HCT116 (cell line): ENCODE results near the gene SYT10. TPM values are rescaled to one million over a fixed set of nuclear protein-coding genes. Genes with fewer than 3 reads are reported as not detected.

Experiments
- ATAC-seq: fragments of 200-7000 bp; cut with Tn5 transposase; 2 replicates; pipeline ENCODE4 v1.9.1; 2020; ENCODE audit warnings: mild to moderate bottlenecking, moderate library complexity
- BruUV-seq: library from RNA; stranded (reverse); fragments of 400-500 nt; replicated peaks from 2 replicates; lab custom pipeline; 2021; lab: Mats Ljungman, UMichigan
- CTCF ChIA-PET: fragments of 300-600 bp; sonication (Branson Sonifier 250); formaldehyde crosslinking; loops from one replicate; lab custom pipeline; 2021; ENCODE audit warnings: antibody characterized with exemption; lab: Charles Lee
- POLR2A ChIA-PET: fragments of 300-600, 350-600 bp; sonication (Branson Sonifier 250); formaldehyde crosslinking; loops from one replicate; lab custom pipeline; 2021; ENCODE audit warnings: antibody characterized with exemption; lab: Charles Lee
- RAD21 ChIA-PET, 2 experiments: fragments of 300-600 bp; sonication (Branson Sonifier 250); formaldehyde crosslinking; loops; one replicate each; lab custom pipeline; 2023; ENCODE audit warnings: low total read pairs in 2 of 2; ENCODE audit not compliant: uncharacterized antibody in 2 of 2, unreplicated experiment in 2 of 2, low non-redundant PET in 1 of 2; lab: Charles Lee
- DNase-seq: peaks from one replicate; pipeline ENCODE4 v3.0.0-alpha.2; 2010; ENCODE audit warnings: low read depth, low spot score
- H2AFZ ChIP-seq: fragments of 200-600 bp; shearing (Covaris generic), sonication (generic); 2 replicates; pipeline ENCODE4 v1.6.1; 2017; ENCODE audit warnings: low read depth, mixed run types, mixed read lengths, antibody characterized with exemption, low read length; ENCODE audit not compliant: poor library complexity, severe bottlenecking
- H3K27ac ChIP-seq: 2 replicates; pipeline ENCODE4 v1.5.1; 2012; ENCODE audit warnings: low read depth, low read length
- H3K27me3 ChIP-seq: fragments of 200-600 bp; sonication (generic); 2 replicates; pipeline ENCODE4 v1.6.1; 2016; ENCODE audit warnings: mixed run types, low read length, mixed read lengths; ENCODE audit not compliant: insufficient read depth
- H3K36me3 ChIP-seq, 2 experiments: fragments of 200-500 bp in 1 of 2; fragments of 200-600 bp in 1 of 2; sonication (Bioruptor generic) in 1 of 2; sonication (generic) in 1 of 2; 2 replicates each; pipeline versions ENCODE4 v1.5.1 to v1.6.1; 2014 to 2016; ENCODE audit warnings: low read length in 2 of 2, inconsistent platforms in 1 of 2, mixed read lengths in 1 of 2, mixed run types in 1 of 2; ENCODE audit not compliant: insufficient read depth in 2 of 2, control insufficient read depth in 1 of 2
- H3K4me1 ChIP-seq, 2 experiments: fragments of 200-600 bp in 1 of 2; sonication (generic) in 1 of 2; 2 replicates each; pipeline versions ENCODE4 v1.5.1 to v1.6.1; 2012 to 2017; ENCODE audit warnings: low read length in 2 of 2, inconsistent platforms in 1 of 2, mild to moderate bottlenecking in 1 of 2, mixed read lengths in 1 of 2, mixed run types in 1 of 2, moderate library complexity in 1 of 2; ENCODE audit not compliant: insufficient read depth in 2 of 2, control insufficient read depth in 1 of 2
- H3K4me2 ChIP-seq: fragments of 200-600 bp; sonication (generic); 2 replicates; pipeline ENCODE4 v1.6.1; 2017; ENCODE audit warnings: mixed run types, low read length, mixed read lengths
- H3K4me3 ChIP-seq, 2 experiments: fragments of 200-600 bp in 1 of 2; sonication (generic) in 1 of 2; replicated peaks in 1 of 2; 2 replicates each; pipeline ENCODE4 v1.5.1; 2011 to 2016; ENCODE audit warnings: low read length in 2 of 2, control low read depth in 1 of 2, low read depth in 1 of 2, mild to moderate bottlenecking in 1 of 2, mixed read lengths in 1 of 2, mixed run types in 1 of 2
- H3K79me2 ChIP-seq: fragments of 200-600 bp; sonication (generic); 2 replicates; pipeline ENCODE4 v1.6.1; 2017; ENCODE audit warnings: mild to moderate bottlenecking, mixed run types, low read length, moderate library complexity, mixed read lengths; ENCODE audit not compliant: insufficient read depth
- H3K9ac ChIP-seq: fragments of 200-600 bp; sonication (generic); 2 replicates; pipeline ENCODE4 v1.6.1; 2016; ENCODE audit warnings: low read length, mixed read lengths
- H3K9me2 ChIP-seq: fragments of 200-600 bp; sonication (generic), shearing (Covaris generic); 2 replicates; pipeline ENCODE4 v1.6.1; 2017; ENCODE audit warnings: mixed run types, mild to moderate bottlenecking, moderate library complexity; ENCODE audit not compliant: insufficient read depth
- H3K9me3 ChIP-seq, 2 experiments: fragments of 200-500 bp in 1 of 2; fragments of 200-600 bp in 1 of 2; sonication (Bioruptor generic) in 1 of 2; sonication (generic) in 1 of 2; 2 replicates each; pipeline ENCODE4 v1.6.1; 2014 to 2017; ENCODE audit warnings: low read length in 2 of 2, mixed read lengths in 2 of 2, inconsistent platforms in 1 of 2, low read depth in 1 of 2, mild to moderate bottlenecking in 1 of 2, mixed run types in 1 of 2, moderate library complexity in 1 of 2; ENCODE audit not compliant: control insufficient read depth in 1 of 2, insufficient read depth in 1 of 2
- H4K20me1 ChIP-seq: fragments of 200-600 bp; sonication (generic), shearing (Covaris generic); 2 replicates; pipeline ENCODE4 v1.6.1; 2017; ENCODE audit warnings: mixed run types, mild to moderate bottlenecking, moderate library complexity; ENCODE audit not compliant: insufficient read depth
- ATF3 ChIP-seq: IDR thresholded peaks from 2 replicates; pipeline ENCODE4 v1.6.1; 2012
- CEBPB ChIP-seq: IDR thresholded peaks from 2 replicates; pipeline ENCODE4 v1.6.1; 2012; ENCODE audit warnings: low read depth
- EGR1 ChIP-seq: IDR thresholded peaks from 2 replicates; pipeline ENCODE4 v1.6.1; 2012; ENCODE audit warnings: low read depth
- ELF1 ChIP-seq: IDR thresholded peaks from 2 replicates; pipeline ENCODE4 v1.6.1; 2012; ENCODE audit warnings: low read depth, borderline replicate concordance
- EZH2 ChIP-seq: fragments of 200-600 bp; sonication (generic); IDR thresholded peaks from 2 replicates; pipeline ENCODE4 v1.6.1; 2017; ENCODE audit warnings: antibody characterized with exemption, mixed run types
- EZH2phosphoT487 ChIP-seq: fragments of 200-600 bp; IDR thresholded peaks from 2 replicates; pipeline ENCODE4 v1.6.1; 2018; ENCODE audit warnings: antibody characterized with exemption, borderline replicate concordance
- JUND ChIP-seq: IDR thresholded peaks from 2 replicates; pipeline ENCODE4 v1.6.1; 2012
- POLR2A ChIP-seq: IDR thresholded peaks from 2 replicates; pipeline ENCODE4 v1.7.0; 2011; ENCODE audit warnings: borderline replicate concordance; ENCODE audit not compliant: insufficient read depth, insufficient read length; ENCODE audit errors: extremely low read depth
- POLR2AphosphoS5 ChIP-seq: IDR thresholded peaks from 2 replicates; pipeline ENCODE4 v1.6.1; 2011; ENCODE audit warnings: mild to moderate bottlenecking, low read depth, low read length, moderate library complexity
- RAD21 ChIP-seq: IDR thresholded peaks from 2 replicates; pipeline ENCODE4 v1.6.1; 2012; ENCODE audit warnings: low read depth, mild to moderate bottlenecking
- REST ChIP-seq: IDR thresholded peaks from 2 replicates; pipeline ENCODE4 v1.6.1; 2012; ENCODE audit warnings: low read depth
- SIN3A ChIP-seq: IDR thresholded peaks from 2 replicates; pipeline ENCODE4 v1.6.1; 2012; ENCODE audit warnings: low read depth
- SP1 ChIP-seq: IDR thresholded peaks from 2 replicates; pipeline ENCODE4 v1.6.1; 2012; ENCODE audit warnings: low read depth
- SRF ChIP-seq: IDR thresholded peaks from 2 replicates; pipeline ENCODE4 v1.6.1; 2012; ENCODE audit warnings: low read depth
- TCF7L2 ChIP-seq: IDR thresholded peaks from 2 replicates; pipeline ENCODE4 v1.7.0; 2011; ENCODE audit warnings: borderline replicate concordance, inconsistent platforms; ENCODE audit not compliant: insufficient read depth, insufficient read length; ENCODE audit errors: extremely low read depth
- ZBTB33 ChIP-seq: IDR thresholded peaks from 2 replicates; pipeline ENCODE4 v1.6.1; 2011; ENCODE audit warnings: mild to moderate bottlenecking, low read length, moderate library complexity; ENCODE audit not compliant: insufficient replicate concordance; ENCODE audit errors: extremely low read depth
- ZFX ChIP-seq: fragments of 450-650 bp; IDR thresholded peaks from 2 replicates; pipeline ENCODE4 v1.6.1; 2017
- ZNF274 ChIP-seq: fragments of 200-500 bp; sonication (Bioruptor generic); IDR thresholded peaks from 2 replicates; pipeline ENCODE4 v1.6.1; 2014; ENCODE audit warnings: mild to moderate bottlenecking, low read depth, low read length, inconsistent platforms
- intact Hi-C: fragments of 100-400 bp; cut with micrococcal nuclease; formaldehyde crosslinking; loops from 2 replicates; pipeline ENCODE4 v1.10.0; 2022
- total RNA-seq: library from RNA; stranded (reverse); gene quantifications from one replicate; pipeline ENCODE4 v1.2.1, GENCODE V29; 2021; ENCODE audit not compliant: unreplicated experiment
- TF ChIP-seq, protein P1 (sequence below), 3 experiments: fragments of 200-600 bp in 1 of 3; sonication (generic) in 1 of 3; IDR thresholded peaks in 2 of 3; conservative IDR thresholded peaks in 1 of 3; 2 replicates each; pipeline ENCODE4 v1.5.1; 2012 to 2017; ENCODE audit warnings: low read depth in 2 of 3, low read length in 2 of 3, antibody characterized with exemption in 1 of 3, borderline replicate concordance in 1 of 3, control low read depth in 1 of 3, mild to moderate bottlenecking in 1 of 3, mixed read lengths in 1 of 3, mixed run types in 1 of 3, moderate library complexity in 1 of 3; ENCODE audit not compliant: insufficient read depth in 1 of 3

SYT10 gene
- total RNA-seq, 1 experiment from 2014 or later, result not detected

GRCh38 chr12:33423706-33424105 is 15.9 kb downstream of the SYT10 start:
- TF ChIP-seq SRF, result no peak
- no peak for TF ChIP-seq ZBTB33
- no peak for TF ChIP-seq SIN3A
- TF ChIP-seq EZH2phosphoT487, result no peak
- TF ChIP-seq JUND, result no peak
- TF ChIP-seq POLR2AphosphoS5, result no peak
- TF ChIP-seq ELF1, result no peak
- no peak for TF ChIP-seq REST
- no peak for TF ChIP-seq TCF7L2
- no peak for TF ChIP-seq SP1
- no peak for TF ChIP-seq CEBPB
- no peak for TF ChIP-seq EGR1
- no peak for TF ChIP-seq POLR2A
- TF ChIP-seq ZNF274, result no peak
- no peak for TF ChIP-seq EZH2
- TF ChIP-seq, protein P1, sequence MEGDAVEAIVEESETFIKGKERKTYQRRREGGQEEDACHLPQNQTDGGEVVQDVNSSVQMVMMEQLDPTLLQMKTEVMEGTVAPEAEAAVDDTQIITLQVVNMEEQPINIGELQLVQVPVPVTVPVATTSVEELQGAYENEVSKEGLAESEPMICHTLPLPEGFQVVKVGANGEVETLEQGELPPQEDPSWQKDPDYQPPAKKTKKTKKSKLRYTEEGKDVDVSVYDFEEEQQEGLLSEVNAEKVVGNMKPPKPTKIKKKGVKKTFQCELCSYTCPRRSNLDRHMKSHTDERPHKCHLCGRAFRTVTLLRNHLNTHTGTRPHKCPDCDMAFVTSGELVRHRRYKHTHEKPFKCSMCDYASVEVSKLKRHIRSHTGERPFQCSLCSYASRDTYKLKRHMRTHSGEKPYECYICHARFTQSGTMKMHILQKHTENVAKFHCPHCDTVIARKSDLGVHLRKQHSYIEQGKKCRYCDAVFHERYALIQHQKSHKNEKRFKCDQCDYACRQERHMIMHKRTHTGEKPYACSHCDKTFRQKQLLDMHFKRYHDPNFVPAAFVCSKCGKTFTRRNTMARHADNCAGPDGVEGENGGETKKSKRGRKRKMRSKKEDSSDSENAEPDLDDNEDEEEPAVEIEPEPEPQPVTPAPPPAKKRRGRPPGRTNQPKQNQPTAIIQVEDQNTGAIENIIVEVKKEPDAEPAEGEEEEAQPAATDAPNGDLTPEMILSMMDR (IDR thresholded peaks at IDR 0.05 in 2 of 3, conservative IDR thresholded peaks at IDR 0.05 in 1 of 3; ENCODE audit: borderline replicate concordance in 1 of 3, insufficient read depth in 1 of 3, low read depth in 2 of 3, low read length in 2 of 3), result no peak
- no peak for TF ChIP-seq ZFX
- no peak for TF ChIP-seq RAD21
- TF ChIP-seq ATF3, result no peak
- Histone ChIP-seq H3K4me3 (no peak overlapping the region), H4K20me1 (no peaks in the 10 kb centered on the region), H3K36me3 (no peaks in the 10 kb centered on the region), H3K4me1 (no peaks in the 10 kb centered on the region), H3K27ac (no peak overlapping the region), H3K9me2 (no peaks in the 10 kb centered on the region), H3K9me3 (peaks cover 0 to 4% of the 10 kb centered on the region in 2 experiments; a peak in 2 of 4 replicates), H3K79me2 (no peaks in the 10 kb centered on the region), H3K9ac (no peak overlapping the region), H2AFZ (no peak overlapping the region), H3K27me3 (no peaks in the 10 kb centered on the region), H3K4me2 (no peak overlapping the region)
- ChIA-PET RAD21 (no interaction called here), CTCF (no interaction called here), POLR2A (no interaction called here)
- ATAC-seq (no peak), DNase-seq (no peak)
- intact Hi-C loops, result no loop called here
- no TSS peak for BruUV-seq
